Measurements from ENCODE around the gene ANKRD26. TPM values are rescaled to one million over a fixed set of nuclear protein-coding genes. Genes with fewer than 3 reads are reported as not detected.

Gene ANKRD26
- total and polyA plus RNA-seq, 2 experiments from 2014 or later, result 7.9 to 23.1 TPM

GRCh38 chr10:26994743-26995142 lies 105.6 kb downstream of the ANKRD26 start:
- no peaks in the 10 kb centered on the region for H4K20me1 ChIP-seq (replicated peaks; ENCODE audit: insufficient read depth)
- H3K36me3 ChIP-seq (ENCODE audit: insufficient read depth), result peaks cover 5% of the 10 kb centered on the region; the same call in 1 of the 2 replicates
- H3K27ac ChIP-seq (ENCODE audit: low read depth), result no peak overlapping the region
- peaks cover 4% of the 10 kb centered on the region; the same call in 1 of the 2 replicates for H3K9me2 ChIP-seq (ENCODE audit: insufficient read depth)
- Mint-ChIP-seq H3K4me3 (no peak overlapping the region), H3K4me1 (peaks cover 2% of the 10 kb centered on the region; the same call in 1 of the 3 replicates), H3K36me3 (ENCODE audit: low read depth) (peaks cover 25% of the 10 kb centered on the region), H3K27ac (no peak overlapping the region), H3K27me3 (ENCODE audit: insufficient read depth, low read depth, poor library complexity) (no peaks in the 10 kb centered on the region), H3K9me3 (peaks cover 21% of the 10 kb centered on the region)
- TF ChIP-seq CTCF (conservative IDR thresholded peaks at IDR 0.05; ENCODE audit: low read depth in 2 of 2) (no peak), ZNF462 (CRISPR knock-in tag; IDR thresholded peaks at IDR 0.05) (no peak), REST (IDR thresholded peaks at IDR 0.05; ENCODE audit: unreplicated experiment) (no peak), ETS1 (IDR thresholded peaks at IDR 0.05) (no peak), NANOG (IDR thresholded peaks at IDR 0.05; ENCODE audit: borderline replicate concordance) (no peak), POLR2AphosphoS5 (IDR thresholded peaks at IDR 0.05; ENCODE audit: low read depth) (no peak), EZH2phosphoT487 (IDR thresholded peaks at IDR 0.05; ENCODE audit: unreplicated experiment) (no peak), JUNB (IDR thresholded peaks at IDR 0.05; ENCODE audit: unreplicated experiment) (no peak), ZNF331 (CRISPR knock-in tag; IDR thresholded peaks at IDR 0.05; ENCODE audit: low read depth) (no peak), EZH2 (IDR thresholded peaks at IDR 0.05; ENCODE audit: low read depth, unreplicated experiment) (no peak), CREB1 (CRISPR knock-in tag; IDR thresholded peaks at IDR 0.05; ENCODE audit: low read depth) (no peak), STAT1 (IDR thresholded peaks at IDR 0.05; ENCODE audit: unreplicated experiment) (no peak), ZNF114 (CRISPR knock-in tag; IDR thresholded peaks at IDR 0.05) (no peak)
- ATAC-seq (no peak), DNase-seq (ENCODE audit: low spot score) (no peak)
- no peaks in the 10 kb centered on the region for H3K79me2 ChIP-seq (replicated peaks; ENCODE audit: insufficient read depth)
- H3K4me3 ChIP-seq, result no peak overlapping the region
- H2AFZ ChIP-seq, result no peak overlapping the region
- no peaks in the 10 kb centered on the region for H3K4me1 ChIP-seq (ENCODE audit: insufficient read depth)
- H3K4me2 ChIP-seq, result no peak overlapping the region
- H3F3A ChIP-seq (replicated peaks; ENCODE audit: low read depth), result no peaks in the 10 kb centered on the region
- no peaks in the 10 kb centered on the region for H3K27me3 ChIP-seq (ENCODE audit: insufficient read depth)

All from GM23338 (cell line).